Tibial nerve (tissue), 4 donors: ENCODE data around the gene LSAMP.

ENCODE experiments used
- EP300 ChIP-seq, 2 donors: sonication (generic); formaldehyde crosslinking; IDR thresholded peaks; one replicate each; pipeline ENCODE4 v1.6.1; 2017; ENCODE audit warnings: antibody characterized with exemption in 2 of 2, mild to moderate bottlenecking in 1 of 2
- POLR2A ChIP-seq, 2 donors: fragments of 450-650 bp; IDR thresholded peaks; one replicate each; pipeline ENCODE4 v1.6.1; 2017; ENCODE audit warnings: antibody characterized with exemption in 2 of 2, mild to moderate bottlenecking in 2 of 2, moderate library complexity in 2 of 2
- TF ChIP-seq, protein P1 (sequence below), 5 experiments: fragments of 200-600 bp in 3 of 5; fragments of 450-650 bp in 2 of 5; sonication (generic) in 3 of 5; IDR thresholded peaks; one replicate each; pipeline ENCODE4 v1.5.1; 2016 to 2019; ENCODE audit warnings: antibody characterized with exemption in 5 of 5, mild to moderate bottlenecking in 3 of 5, moderate library complexity in 2 of 5

DNA sequence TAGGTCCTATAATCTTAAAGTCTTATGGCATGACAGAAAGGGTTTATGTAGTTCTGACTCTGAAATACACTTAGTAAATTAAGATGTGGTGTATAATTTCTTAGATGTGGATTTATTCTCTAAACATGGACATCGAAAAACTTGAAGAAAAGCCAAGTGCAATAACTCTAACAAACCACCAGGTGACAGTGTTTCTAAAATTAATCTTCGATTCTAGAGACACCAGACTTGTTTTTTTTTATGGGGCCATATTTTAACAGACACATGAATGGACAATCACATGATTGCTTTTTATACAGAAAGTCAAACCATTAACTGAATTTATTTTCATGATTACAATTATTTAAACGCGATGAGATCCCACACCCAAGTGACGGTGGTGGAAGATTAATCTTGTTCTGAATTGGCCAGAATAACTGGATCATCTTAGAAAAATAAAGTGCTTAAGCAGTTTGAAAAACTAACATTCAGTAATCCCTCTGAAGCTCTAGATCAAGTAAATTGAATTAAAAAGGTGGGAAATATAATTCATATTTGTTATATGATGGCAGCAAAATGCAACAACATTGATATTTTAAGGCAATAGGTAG is 305.1 kb downstream of the LSAMP start:
- TF ChIP-seq POLR2A (IDR thresholded peaks at IDR 0.05): no peak
- TF ChIP-seq, protein P1, sequence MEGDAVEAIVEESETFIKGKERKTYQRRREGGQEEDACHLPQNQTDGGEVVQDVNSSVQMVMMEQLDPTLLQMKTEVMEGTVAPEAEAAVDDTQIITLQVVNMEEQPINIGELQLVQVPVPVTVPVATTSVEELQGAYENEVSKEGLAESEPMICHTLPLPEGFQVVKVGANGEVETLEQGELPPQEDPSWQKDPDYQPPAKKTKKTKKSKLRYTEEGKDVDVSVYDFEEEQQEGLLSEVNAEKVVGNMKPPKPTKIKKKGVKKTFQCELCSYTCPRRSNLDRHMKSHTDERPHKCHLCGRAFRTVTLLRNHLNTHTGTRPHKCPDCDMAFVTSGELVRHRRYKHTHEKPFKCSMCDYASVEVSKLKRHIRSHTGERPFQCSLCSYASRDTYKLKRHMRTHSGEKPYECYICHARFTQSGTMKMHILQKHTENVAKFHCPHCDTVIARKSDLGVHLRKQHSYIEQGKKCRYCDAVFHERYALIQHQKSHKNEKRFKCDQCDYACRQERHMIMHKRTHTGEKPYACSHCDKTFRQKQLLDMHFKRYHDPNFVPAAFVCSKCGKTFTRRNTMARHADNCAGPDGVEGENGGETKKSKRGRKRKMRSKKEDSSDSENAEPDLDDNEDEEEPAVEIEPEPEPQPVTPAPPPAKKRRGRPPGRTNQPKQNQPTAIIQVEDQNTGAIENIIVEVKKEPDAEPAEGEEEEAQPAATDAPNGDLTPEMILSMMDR (IDR thresholded peaks at IDR 0.05): peak; percentile 60 to 89 (median 74)
- TF ChIP-seq EP300 (IDR thresholded peaks at IDR 0.05): no peak
